Stimulated activated CD8-positive, alpha-beta memory T cell treated with anti-CD3 and anti-CD28 coated beads, Interleukin-7, amount 100 ng/mL, for 24 hours (primary cell): ENCODE results near the gene IGF2R.
"Not testable (repeated sequence)": the region's sequence is repeated elsewhere in the genome, so short reads cannot be mapped to it uniquely, and the experiment has no call there.

Source experiments
- DNase-seq: peaks from one replicate; pipeline ENCODE4 v3.0.0-alpha.2; 2020; ENCODE audit warnings: low read depth

IGF2R gene

DNA sequence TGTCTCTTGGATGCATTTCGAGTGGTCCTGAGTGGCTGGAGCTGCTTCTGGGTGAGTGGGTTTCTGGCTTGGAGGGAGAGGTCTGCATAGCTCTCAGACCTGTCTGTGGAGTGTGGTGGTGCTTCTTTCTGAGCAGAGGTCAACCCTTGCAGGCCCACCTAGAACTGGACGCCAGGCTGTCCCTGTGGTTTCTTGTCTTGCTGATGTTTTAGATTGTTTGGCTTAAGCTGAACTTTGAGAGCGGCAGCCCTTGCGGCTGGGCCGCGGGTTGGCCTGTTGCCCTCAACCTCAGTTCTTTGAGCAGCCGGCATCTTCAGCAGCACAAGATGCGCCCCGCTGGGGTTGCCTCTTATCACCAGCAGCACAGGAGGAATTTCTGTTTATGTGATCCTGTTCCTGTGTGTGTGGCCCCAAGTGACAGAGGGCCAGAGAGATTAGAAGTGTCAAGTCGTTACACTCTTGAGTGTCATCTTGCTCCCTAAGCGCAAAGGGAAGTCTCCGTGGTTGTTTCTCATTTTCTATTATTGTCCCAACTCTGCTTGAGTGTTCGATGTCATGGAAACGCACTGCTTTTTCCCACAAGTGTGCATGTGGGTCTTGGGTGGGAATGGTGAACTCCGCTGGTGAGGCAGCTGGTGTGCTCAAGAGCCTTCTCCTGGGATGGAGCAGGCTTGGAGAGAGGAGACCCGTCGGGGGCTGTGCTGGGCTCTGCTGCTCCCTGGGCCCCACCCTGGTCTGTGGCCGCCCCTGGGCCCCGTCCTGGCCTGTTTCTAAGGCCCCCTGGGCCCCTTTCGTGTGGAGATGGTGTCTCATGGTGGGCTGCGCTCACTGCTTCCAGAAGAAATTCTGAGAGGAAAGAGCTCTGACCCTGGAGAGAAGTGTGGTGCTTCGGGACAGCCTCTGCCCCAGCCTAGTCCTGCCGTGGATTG is 132.7 kb downstream of the IGF2R start:
- no peak for DNase-seq

DNA sequence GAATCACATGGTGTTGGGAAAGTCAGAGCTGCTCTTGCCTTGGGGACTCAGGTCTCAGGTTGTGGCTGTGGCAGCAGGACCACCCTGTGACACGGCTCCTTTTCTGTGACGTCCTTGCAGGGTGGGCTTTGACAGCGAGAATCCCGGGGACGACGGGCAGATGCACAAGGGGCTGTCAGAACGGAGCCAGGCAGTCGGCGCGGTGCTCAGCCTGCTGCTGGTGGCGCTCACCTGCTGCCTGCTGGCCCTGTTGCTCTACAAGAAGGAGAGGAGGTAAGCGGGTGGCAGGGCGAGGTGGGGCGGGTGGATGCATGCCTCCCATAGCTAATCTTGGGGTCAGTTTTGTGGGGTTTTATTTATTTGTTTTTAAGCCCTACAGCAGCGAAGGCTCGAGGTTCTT is 133.5 kb downstream of the IGF2R start:
- no peak for DNase-seq

DNA sequence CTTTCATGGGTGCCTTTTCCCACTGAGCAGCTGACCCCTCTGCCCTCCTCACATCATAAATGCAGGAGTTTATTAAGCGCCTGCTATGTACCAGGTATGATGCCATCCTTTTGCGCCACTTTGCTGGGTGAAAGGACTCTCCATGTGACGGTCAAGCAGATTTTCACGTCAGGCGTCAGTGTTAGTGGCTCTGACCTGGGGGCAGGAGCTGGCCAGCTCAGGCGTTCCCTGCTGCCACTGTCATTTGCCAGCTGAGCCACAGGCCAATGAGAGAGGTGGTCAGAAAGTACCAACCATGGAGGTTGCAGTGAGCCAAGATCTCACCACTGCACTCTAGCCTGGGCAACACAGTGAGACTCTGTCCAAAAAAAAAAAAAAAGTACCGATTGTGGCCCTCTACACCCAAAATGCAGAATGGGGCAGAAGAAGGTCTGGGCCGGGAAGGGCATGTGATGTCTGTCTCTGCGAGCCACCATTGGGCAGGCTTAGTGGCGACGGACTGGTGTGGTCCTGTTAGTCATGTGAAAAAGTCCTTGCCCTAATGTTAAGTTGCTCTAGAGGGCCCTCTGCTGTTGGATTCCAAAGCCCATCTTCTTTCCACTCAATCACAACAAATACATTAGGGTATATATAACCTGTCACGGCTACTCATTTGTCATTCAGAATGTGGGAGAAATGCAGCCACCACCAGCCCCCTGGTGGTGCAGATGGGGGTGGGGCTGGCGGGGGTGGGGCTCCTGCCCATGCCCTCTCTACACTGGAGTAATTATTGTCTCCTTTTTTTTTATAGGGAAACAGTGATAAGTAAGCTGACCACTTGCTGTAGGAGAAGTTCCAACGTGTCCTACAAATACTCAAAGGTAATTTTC is 134.3 kb downstream of the IGF2R start:
- DNase-seq = no peak

DNA sequence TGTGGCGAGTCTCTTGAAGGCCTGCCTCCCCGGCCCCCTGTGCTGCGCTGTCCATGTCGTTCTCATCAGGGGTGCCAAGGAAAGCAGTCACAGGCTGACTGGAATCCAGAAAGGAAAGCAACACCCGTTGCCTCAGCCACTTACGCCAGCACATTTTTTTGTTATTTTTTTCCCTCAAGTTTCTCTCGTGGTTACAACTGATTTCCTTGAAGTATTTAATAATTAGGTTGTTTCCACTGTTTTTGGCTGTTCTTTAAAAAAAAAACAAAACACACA is 134.9 kb downstream of the IGF2R start:
- no peak for DNase-seq

DNA sequence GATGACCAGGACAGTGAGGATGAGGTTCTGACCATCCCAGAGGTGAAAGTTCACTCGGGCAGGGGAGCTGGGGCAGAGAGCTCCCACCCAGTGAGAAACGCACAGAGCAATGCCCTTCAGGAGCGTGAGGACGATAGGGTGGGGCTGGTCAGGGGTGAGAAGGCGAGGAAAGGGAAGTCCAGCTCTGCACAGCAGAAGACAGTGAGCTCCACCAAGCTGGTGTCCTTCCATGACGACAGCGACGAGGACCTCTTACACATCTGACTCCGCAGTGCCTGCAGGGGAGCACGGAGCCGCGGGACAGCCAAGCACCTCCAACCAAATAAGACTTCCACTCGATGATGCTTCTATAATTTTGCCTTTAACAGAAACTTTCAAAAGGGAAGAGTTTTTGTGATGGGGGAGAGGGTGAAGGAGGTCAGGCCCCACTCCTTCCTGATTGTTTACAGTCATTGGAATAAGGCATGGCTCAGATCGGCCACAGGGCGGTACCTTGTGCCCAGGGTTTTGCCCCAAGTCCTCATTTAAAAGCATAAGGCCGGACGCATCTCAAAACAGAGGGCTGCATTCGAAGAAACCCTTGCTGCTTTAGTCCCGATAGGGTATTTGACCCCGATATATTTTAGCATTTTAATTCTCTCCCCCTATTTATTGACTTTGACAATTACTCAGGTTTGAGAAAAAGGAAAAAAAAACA is 136.1 kb downstream of the IGF2R start:
- DNase-seq = no peak

DNA sequence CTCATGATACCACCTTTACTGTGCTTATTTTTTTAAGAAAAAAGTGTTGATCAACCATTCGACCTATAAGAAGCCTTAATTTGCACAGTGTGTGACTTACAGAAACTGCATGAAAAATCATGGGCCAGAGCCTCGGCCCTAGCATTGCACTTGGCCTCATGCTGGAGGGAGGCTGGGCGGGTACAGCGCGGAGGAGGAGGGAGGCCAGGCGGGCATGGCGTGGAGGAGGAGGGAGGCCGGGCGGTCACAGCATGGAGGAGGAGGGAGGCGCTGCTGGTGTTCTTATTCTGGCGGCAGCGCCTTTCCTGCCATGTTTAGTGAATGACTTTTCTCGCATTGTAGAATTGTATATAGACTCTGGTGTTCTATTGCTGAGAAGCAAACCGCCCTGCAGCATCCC is 137.1 kb downstream of the IGF2R start:
- DNase-seq = no peak

DNA sequence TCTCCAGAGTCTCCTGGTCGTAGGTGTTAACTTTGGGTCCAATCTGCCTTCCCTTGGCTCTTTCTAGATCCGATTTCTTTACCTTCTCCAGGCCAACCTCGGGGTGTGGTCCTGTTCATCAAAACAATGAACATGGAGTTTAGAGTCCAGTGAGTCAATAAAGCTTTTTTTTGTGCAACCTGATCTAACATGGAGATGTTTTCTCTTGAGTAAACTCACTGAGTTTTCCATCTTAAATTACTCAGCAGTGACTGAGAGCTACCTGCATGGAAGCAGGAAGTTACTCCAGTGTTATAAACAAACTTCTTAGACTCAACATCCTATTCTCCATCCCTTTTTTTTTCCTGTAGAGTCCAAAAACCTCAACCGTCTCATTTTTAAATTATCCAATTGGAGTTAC is 137.8 kb downstream of the IGF2R start:
- DNase-seq = no peak

DNA sequence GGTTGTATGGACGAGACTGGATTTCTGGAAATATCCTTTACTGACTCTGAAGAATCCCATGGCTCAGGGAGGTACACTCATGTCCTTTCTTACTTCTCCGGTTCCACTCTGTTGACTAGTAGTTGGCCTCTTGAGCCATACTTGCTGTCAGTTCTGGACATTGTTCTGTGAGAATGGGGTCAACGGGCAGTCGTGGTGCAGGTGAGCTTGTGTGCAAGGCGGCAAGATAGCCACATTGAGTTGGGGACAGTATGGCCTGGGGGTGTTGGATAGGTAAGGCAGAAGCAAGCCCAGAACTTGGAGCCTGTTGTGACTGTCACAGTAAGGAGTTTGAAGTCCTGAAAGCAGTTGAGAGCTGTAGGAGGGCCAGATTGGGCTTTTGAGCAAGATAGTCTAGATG is 139.2 kb downstream of the IGF2R start:
- DNase-seq = no peak

DNA sequence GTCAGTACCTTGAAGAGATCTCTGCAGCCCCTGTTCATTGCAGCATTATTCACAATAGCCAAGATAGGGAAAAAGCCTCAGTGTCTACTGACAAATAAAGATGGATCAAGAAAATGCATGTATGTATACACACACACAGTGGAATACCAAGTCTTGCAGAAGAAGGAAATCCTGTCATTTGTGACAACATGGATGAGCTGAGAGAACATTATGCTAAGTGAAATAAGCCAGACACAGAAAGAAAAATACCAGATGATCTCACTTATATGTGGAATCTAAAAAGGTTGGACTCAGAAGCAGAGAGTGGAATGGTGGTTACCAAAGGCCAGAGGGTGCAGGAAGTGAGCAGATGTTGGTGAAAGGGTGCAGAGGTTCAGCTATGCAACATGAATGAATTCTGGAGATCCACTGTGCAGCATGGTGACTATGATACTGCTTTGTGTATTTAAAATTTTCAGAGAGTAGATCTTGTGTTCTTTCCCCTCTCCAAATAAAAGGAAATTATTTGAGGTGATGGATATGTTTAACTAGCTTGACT is 141.8 kb downstream of the IGF2R start:
- DNase-seq = no peak

DNA sequence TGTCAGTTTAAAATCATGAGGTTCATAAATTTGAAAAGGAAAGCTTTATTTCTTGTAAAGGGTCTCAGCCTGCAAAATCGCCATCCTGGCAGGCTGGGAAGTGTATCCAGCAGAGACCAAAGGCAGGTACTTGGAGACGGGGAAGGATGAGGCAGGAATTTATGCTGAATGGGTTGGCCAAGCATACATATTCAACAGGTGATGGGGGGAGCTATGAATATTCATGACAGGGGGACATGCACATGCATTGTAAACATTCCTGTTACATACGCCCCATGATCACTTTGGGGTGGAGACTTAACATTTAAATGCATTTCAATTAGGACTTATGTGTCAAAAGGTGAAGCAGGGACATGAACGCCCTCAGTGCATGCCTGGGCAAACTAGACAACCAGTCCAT is 142.9 kb downstream of the IGF2R start:
- no peak for DNase-seq

DNA sequence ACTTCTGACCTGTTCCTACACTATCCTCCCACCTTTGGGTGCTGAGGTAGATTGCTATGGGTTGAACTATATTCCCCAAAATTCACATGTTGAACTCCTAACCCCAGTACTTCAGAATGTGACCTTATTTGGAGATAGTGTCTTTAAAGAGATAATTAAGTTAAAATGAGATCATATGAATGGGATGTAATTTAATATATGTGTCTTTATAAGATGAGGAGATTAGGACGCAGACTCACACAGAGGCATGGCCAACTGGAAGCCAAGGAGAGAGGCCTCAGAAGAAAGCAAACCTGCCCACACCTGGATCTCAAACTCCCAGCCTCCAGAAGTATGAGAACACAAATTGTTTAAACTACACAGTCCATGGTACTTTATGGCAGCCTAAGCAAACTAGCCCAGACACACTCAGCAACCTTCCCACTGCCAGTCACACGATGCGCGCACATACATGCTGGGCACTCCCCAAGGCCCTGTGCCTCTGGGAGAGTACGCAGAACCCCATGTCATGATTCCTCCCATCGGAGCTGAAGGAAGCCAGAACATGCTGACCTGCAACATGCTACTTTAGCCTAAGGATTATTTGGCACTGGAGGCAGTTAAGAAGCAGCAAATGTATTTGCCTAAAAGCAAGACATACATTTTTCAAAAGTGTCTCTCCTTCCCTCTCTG is 143.9 kb downstream of the IGF2R start:
- DNase-seq = no peak

DNA sequence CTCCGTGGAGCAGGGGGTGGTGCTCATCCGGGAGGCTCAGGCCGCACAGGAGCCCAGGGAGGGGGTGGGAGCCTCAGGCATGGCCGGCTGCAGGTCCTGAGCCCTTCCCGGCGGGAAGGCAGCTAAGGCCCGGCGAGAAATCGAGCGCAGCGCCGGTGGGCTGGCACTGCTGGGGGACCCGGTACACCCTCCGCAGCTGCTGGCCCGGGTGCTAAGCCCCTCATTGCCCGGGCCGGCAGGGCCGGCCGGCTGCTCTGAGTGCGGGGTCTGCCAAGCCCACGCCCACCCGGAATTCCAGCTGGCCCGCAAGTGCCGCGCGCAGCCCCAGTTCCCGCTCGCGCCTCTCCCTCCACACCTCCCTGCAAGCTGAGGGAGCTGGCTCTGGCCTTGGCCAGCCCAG is 145.7 kb downstream of the IGF2R start:
- DNase-seq = not testable (repeated sequence)

DNA sequence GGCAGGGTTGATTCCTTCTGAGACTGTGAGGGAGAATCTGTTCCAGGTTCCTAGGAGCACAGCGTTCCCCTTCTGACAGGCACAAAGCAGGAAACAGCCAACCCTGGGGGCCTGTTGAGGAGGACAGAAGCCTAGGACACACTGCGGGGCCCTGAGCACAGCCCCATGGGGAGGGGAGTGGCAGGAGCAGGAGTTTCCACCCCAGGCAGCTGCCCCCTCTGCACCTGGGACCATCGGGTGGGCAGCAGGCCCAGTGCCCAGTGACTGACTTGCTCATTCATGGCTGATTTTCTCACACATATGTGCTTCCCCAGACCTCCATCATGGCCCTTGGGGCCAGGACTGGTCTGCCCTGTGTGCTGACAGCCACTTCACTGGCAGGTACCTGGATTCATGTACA is 146.5 kb downstream of the IGF2R start:
- no peak for DNase-seq

DNA sequence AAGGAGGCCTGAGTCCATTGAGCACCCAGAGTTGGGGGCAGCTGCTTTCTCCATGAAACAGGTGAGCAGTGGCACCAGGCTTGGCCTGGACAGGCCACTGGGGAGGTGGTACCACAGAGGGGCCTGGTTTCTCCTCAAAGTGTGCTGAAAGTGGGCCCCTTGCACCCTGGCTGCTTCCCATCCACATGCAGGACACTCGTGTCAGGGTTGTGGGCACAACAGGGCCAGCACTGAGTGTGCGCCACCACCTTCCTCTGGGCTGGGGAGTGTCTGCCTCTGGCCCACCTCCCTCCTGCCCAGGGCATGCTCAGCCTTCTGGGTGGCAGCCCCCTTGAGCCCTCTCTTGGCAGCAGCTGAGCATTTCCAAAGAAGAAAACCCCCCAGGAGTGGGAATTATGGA is 147.5 kb downstream of the IGF2R start:
- no peak for DNase-seq

DNA sequence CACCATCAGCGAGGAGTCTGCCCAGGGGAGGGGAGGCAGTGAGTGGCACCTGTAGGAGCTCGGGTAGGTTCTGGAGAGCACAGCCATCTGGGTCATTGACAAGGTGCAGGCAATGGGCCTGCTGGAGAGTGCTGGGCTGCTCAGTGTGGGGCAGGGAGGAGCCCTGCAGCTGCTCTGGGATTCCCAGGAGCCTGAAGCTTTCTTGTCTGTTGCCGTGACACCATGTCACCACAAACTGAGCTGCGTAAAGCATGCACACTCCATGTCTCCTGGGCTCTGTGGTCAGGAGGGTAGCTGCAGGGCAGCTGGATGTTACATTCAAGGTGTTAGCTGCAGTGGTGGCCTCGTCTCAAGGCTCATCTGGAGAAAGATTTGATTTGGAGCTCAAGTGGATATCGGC is 148.3 kb downstream of the IGF2R start:
- DNase-seq = no peak

DNA sequence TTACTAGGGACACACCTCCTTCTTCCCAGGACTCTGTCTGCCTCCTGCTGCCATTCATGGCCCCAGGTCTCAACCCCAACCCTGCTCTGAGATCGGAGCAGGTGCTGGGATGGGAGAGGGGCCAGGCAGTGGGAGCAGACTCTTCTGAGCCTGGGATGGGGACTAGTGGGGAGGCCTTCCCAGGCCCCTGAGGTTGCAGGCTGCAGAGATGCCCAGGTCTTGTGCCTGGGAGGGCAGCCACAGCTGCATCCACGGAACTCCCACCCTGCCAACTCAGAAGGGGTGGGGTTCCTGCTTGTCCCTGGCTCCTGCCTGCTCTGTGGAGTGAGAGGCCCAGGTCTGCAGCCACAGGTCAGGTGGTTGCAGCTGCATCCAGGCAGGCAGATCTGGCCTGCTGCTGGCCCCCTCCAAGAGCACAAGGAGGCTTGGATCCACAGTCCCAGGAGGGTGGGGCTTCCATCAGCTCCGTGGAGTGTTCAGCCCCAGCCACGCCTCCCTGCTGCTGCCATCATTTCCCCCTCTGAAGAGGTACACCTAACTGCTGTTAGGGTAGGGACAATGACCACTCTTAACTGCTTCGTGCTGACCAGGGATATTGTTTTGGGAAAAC is 149.8 kb downstream of the IGF2R start:
- no peak for DNase-seq

DNA sequence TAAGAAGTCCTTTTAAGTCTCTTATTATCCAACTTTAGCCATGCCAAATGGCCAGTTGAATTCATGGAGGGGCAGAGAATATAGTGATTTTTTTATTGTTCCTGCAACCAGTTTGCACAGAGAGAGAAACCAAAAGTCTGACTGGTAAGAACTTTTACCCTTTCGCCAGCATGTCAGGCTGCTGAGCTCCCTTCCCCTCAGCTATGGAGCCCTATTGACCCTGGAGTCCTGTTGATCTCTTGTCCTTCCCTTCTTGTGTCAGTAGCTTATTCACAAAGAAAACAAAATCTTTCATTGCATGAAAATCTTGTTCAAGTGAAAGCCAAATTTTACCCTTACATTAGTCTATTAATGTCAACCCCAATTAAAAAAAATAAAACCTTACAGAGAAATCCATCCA is 151.2 kb downstream of the IGF2R start:
- DNase-seq = no peak

DNA sequence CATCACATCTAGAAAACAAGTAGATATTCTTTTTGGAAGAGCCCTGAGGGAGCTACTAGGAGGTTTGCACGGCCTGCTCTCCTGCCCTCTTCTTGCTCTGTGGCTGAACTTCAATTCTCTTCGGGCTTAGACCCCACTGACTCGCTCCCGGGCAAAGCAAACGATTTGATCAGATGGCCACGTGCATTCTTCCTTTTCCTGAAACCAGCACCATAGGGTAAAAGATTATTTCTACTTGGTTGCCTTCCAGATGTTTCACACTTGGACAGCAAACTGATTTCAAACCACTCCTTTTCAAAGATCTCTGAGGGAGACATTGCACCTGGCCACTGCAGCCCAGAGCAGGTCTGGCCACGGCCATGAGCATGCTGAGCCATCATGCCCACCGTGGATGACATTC is 152.7 kb downstream of the IGF2R start, which contains the start of gene SLC22A1:
Gene SLC22A1 (plus strand): TSS at position 258 of the 400 bp plus-strand sequence. CDS start 121 bp downstream, at position 379.
- no peak for DNase-seq

DNA sequence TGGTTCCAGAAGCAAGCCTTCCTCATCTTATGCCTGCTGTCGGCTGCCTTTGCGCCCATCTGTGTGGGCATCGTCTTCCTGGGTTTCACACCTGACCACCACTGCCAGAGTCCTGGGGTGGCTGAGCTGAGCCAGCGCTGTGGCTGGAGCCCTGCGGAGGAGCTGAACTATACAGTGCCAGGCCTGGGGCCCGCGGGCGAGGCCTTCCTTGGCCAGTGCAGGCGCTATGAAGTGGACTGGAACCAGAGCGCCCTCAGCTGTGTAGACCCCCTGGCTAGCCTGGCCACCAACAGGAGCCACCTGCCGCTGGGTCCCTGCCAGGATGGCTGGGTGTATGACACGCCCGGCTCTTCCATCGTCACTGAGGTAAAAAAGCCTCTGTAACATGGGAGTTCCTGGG is 153.1 kb downstream of the IGF2R start:
- no peak for DNase-seq

DNA sequence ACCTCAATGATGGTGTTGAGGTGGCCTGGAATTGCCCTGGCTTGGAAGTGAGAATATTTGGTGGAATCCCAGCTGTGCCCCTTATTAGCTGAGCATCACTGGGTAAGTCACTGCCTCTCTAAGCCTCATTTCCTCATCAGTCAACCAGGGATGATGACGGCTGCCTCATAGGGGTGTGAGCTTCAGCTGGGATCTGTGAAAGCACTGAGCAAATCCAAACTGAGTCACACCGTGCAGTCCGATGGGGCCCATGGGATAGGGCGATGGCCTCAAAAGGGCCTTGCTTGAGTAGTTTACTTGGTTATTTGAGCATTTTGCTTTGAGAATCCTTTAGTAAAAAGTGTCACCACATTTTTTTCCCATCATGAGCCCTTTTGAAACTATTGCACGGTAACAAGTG is 153.9 kb downstream of the IGF2R start:
- DNase-seq = no peak

DNA sequence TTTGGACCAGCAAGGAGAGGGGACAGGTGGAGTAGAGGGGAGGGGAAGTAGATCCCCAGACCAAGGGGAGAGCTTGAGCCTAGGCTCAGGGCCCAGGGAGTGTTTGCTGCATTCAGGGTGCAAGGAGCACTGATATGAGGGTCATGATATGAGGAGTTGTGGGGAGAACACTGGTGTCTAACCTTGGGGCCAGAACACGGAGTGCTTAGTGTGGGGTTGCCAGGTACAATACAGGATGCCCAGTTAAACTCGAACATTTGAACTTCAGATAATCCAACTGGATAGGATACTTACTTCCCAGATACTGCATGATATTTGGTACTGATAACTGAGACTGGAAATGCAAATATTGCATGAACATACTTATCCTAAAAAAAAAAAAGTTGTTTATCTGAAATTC is 155.1 kb downstream of the IGF2R start:
- no peak for DNase-seq
